AG04449 (cell line): Measurements from ENCODE around the gene DAB1.

Source experiments
- CTCF ChIA-PET: fragments of 350-600 bp; formaldehyde crosslinking; extraction: SDS; loops from one replicate; lab custom pipeline; 2021; ENCODE audit warnings: antibody characterized with exemption; lab: Yijun Ruan, JAX
- POLR2A ChIA-PET: fragments of 400-600, 350-600 bp; formaldehyde crosslinking; extraction: SDS; loops from one replicate; lab custom pipeline; 2020; ENCODE audit warnings: antibody characterized with exemption, inconsistent platforms; lab: Yijun Ruan, JAX
- DNase-seq: peaks from one replicate; pipeline ENCODE4 v3.0.0-alpha.2; 2010; ENCODE audit warnings: low read depth, low spot score
- H3K4me3 ChIP-seq: 2 replicates; pipeline ENCODE4 v1.5.1; 2011; ENCODE audit warnings: low read depth, mild to moderate bottlenecking, control low read depth, low read length
- TF ChIP-seq, protein P1 (sequence below): IDR thresholded peaks from one replicate; pipeline ENCODE4 v1.5.1; 2011; ENCODE audit warnings: mild to moderate bottlenecking, moderate library complexity, low read length, control low read depth, inconsistent platforms; ENCODE audit not compliant: insufficient read depth; ENCODE audit errors: missing control alignments

Gene DAB1

DNA sequence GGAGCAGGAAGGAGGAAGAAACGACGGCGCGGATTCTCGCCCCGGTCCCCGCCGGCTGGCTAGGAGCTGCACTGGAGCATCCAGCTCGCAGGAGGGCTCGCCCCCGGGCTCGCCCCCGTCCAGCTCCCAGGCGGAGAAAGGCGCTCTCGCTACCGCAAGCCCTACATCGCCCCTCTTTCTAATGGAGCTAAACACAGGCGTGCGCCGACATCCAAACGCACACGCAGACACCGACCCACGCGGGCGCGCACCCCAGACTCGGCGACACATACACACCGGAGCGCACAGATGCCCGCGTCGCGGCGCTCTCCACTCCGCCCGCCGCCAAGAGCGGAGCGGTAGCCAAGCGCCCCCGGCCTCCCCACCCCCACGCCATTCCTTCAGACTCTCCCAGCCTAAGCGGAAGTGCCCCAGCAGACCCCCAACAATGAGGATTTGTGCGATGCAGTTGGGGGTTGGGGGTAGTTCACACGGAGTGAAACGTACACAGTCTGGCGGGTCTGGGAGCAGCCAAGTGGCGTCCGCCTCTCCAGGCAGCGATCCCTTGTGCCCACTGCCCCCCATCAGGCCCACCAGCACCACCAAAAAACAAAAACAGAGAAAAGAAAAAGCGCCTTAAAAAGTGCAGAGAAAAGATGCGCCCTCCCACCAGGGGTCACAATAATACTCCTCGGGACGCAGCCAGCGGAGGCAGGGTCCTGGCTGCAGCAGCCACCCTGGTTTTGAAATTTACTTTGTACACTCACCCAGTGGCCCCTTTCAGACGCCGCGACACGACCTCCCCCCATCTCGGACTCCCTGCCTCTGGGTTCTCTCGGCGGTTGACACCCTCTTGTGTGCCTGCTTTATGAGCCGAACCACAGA, 1.4 kb downstream of the DAB1 start:
- ChIA-PET CTCF (interaction anchor here (1.4 to 2.2 kb wide), 2 partner anchors 13 to 591 kb away, joined by 3 to 9 read pairs; no protein-coding TSS in a partner anchor), POLR2A (no interaction called here)
- TF ChIP-seq, protein P1, sequence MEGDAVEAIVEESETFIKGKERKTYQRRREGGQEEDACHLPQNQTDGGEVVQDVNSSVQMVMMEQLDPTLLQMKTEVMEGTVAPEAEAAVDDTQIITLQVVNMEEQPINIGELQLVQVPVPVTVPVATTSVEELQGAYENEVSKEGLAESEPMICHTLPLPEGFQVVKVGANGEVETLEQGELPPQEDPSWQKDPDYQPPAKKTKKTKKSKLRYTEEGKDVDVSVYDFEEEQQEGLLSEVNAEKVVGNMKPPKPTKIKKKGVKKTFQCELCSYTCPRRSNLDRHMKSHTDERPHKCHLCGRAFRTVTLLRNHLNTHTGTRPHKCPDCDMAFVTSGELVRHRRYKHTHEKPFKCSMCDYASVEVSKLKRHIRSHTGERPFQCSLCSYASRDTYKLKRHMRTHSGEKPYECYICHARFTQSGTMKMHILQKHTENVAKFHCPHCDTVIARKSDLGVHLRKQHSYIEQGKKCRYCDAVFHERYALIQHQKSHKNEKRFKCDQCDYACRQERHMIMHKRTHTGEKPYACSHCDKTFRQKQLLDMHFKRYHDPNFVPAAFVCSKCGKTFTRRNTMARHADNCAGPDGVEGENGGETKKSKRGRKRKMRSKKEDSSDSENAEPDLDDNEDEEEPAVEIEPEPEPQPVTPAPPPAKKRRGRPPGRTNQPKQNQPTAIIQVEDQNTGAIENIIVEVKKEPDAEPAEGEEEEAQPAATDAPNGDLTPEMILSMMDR, result no peak
- peak overlapping the region; percentile 39 for H3K4me3 ChIP-seq
- no peak for DNase-seq

DNA sequence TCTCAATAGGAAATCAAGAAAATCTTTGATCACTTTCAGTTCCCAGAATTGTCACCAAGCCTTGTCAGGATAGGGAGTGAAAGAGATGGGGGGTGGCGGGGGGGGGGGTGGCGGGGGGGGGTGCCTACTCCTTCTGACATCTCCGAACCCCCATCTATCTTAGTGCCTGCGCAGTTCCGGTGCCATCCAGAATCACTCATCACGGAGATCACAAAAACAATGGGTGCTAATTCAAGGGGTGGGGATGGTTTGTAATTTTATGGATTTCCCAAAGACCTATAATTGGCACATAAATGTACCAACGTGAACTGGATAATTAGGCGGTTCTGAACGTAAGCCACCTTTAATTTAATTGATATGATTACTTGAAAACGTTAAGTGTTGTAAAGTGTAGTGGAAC, 2.1 kb downstream of the DAB1 start:
- TF ChIP-seq, protein P1, result no peak
- ChIA-PET CTCF (interaction anchor here (1.4 kb wide), 1 partner anchor 13 kb away, joined by 3 read pairs; no protein-coding TSS in a partner anchor), POLR2A (no interaction called here)
- DNase-seq, result no peak
- peak overlapping the region; percentile 39 for H3K4me3 ChIP-seq

DNA sequence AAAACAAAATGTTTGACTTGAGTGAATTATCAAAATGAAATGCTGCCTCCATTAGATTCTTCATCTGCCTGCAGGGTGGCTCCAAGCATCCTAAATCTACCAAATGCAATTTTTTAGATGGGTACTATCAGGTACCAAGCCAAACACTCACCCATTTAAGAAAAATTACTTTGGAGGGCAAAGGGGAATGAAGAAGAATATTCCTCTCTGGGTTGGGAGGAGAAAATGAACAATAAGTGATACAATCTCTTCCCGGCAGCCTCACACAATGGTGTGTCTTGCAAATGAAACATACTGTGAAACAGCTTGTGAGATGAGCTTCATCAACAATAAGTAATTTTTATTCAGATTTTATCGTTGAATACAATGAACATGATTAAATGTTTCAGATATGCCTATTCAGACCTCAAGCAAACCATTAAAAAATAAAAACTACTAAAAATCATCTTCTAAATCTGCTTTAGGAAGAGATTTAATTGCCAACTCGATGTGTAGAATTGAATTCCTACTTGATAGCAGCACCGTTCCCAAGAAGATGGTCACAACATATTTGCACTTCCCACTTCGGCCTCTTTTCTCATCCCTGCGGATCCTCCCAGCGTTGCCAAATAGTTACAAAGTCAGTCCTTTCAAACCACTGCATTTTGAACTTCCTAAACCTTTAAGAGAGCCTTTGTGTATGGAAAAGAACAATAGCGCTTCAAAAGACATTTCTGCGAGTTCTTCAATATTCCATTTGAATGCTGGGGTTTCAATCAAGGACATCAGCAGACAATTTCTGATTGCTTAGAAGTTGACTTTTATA, 2.7 kb downstream of the DAB1 start:
- TF ChIP-seq, protein P1, result no peak
- POLR2A ChIA-PET, result no interaction called here
- DNase-seq, result no peak
- H3K4me3 ChIP-seq, result no peak overlapping the region
- CTCF ChIA-PET, result no interaction called here

DNA sequence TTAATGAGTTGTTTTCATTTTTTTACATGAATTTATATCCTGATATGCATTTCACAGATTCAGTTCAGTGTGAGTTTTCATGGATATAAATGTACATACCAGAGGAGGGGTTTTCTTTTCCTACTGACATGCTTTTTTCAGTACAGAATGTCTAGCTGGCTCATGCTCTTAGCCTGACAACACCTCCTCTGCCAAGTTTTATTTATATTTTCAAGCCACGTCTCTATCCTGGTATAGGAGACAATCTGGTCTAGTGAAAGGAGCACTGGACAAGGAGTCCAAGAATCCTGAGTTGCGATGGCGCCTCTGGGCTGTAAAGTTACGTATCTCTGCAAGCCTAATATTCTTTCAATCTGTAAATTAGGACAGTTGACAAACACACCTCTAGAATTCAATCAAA, 4.9 kb downstream of the DAB1 start:
- TF ChIP-seq, protein P1, result no peak
- POLR2A ChIA-PET, result no interaction called here
- H3K4me3 ChIP-seq, result no peak overlapping the region
- CTCF ChIA-PET, result no interaction called here
- no peak for DNase-seq

DNA sequence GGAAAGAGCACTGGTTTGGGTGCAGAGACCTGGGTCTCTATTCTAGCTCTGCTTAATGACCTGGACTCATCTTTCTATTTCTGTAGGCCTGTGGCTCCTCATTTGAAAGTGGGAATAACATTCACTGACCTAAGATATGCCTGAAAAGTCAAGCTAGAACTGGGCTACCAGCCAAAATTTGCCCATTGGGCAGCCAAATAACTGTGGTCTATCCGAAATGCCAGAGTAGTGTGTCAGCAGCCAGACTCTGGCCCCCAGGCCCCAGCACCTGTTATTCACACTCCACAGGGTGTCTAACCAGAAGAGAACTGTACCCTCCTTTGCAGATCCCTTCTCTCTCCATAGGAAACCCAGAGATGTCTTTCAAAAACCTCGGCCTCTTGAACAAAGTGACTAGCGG, 12.6 kb downstream of the DAB1 start:
- ChIA-PET POLR2A (no interaction called here), CTCF (no interaction called here)
- no peak for DNase-seq
- H3K4me3 ChIP-seq, result no peak overlapping the region
- TF ChIP-seq, protein P1, result no peak

DNA sequence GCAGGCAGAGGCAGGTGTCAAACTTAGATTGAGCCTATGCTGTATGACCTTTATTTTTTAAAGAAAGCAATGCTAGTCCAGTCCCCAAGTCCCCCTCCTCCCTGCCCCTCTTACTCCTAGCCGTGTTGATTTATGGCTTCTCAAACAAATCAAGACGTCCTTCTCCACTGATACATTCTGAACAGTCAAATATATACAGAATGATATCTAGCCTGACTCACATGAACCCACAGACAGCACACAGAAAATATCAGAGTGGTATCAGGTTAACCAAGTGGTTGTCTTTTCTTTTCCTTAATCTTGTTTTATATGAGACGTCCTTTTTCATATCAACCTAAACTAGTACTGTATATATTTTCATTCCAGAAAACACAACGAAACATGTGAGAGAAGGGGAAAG, 13.4 kb downstream of the DAB1 start:
- CTCF ChIA-PET, result no interaction called here
- no peak for DNase-seq
- POLR2A ChIA-PET, result no interaction called here
- TF ChIP-seq, protein P1, result no peak
- no peak overlapping the region for H3K4me3 ChIP-seq
